ENCODE measurements around the gene SIGLEC1. TPM values are rescaled to one million over a fixed set of nuclear protein-coding genes. Genes with fewer than 3 reads are reported as not detected.

SIGLEC1 gene
- total and polyA plus RNA-seq, 2 donors (not counting 1 experiment from before 2014, with no cell fraction given): 0.06 to 0.15 TPM

DNA sequence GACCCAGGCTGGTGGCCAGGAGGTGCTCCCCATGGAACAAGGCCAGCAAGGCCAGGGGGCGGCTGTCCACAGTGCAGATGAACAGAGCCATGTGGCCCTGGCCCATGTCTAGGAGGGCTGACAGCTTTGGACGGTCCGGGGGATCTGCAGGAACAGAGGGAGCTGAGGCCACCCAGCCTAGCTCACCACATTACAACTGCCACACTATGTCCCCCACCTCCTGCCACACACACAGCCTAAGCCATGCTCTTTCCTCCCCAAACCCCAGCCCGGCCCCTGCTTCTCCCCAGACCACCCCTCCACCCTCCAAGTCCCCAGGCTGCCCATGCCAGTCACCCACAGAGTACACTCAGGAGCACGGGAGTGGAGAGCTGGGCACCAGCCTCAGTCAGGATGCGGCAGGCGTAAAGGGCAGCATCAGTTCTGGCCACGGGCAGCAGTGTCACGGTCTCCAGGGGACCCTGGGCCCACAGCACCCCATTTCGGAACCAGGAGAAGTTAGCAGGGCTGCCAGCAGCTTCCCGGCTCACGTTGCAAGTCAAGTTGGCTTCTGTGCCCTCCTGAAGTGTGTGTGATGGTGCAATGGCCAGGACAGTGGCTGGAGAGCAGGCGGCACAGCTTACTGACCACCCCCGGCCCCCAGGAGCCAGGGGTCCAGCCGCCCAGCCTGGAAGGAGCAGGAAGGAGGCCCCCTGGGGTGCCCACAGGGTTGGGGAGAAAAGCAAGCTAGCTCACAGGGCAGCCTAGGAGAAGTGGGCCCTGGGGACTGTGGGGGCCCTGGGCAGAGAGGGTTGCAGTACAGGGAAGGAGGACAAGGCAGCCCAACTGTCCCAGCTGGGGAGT, 15.4 kb downstream of the SIGLEC1 start:
- no peaks in the 10 kb centered on the region for H3K27me3 Mint-ChIP-seq
- no peaks in the 10 kb centered on the region for H4K20me1 ChIP-seq (ENCODE audit: control insufficient read depth, insufficient read depth, low read length, poor library complexity, severe bottlenecking)
- no peaks in the 10 kb centered on the region for H3K9me3 Mint-ChIP-seq (ENCODE audit: insufficient read depth)
- no peak for TF ChIP-seq EZH2 (IDR thresholded peaks at IDR 0.05; ENCODE audit: borderline replicate concordance, insufficient read depth, low read depth, low read length, poor library complexity, severe bottlenecking)
- TF ChIP-seq, protein P1, sequence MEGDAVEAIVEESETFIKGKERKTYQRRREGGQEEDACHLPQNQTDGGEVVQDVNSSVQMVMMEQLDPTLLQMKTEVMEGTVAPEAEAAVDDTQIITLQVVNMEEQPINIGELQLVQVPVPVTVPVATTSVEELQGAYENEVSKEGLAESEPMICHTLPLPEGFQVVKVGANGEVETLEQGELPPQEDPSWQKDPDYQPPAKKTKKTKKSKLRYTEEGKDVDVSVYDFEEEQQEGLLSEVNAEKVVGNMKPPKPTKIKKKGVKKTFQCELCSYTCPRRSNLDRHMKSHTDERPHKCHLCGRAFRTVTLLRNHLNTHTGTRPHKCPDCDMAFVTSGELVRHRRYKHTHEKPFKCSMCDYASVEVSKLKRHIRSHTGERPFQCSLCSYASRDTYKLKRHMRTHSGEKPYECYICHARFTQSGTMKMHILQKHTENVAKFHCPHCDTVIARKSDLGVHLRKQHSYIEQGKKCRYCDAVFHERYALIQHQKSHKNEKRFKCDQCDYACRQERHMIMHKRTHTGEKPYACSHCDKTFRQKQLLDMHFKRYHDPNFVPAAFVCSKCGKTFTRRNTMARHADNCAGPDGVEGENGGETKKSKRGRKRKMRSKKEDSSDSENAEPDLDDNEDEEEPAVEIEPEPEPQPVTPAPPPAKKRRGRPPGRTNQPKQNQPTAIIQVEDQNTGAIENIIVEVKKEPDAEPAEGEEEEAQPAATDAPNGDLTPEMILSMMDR (IDR thresholded peaks at IDR 0.05): no peak
- H3K4me3 Mint-ChIP-seq: no peak overlapping the region
- WGBS (ENCODE audit: insufficient coverage): 89% methylated on average over 14 of the region's 15 CpGs
- no peaks in the 10 kb centered on the region for H3K4me1 Mint-ChIP-seq
- H3K36me3 ChIP-seq (replicated peaks in 1 of 2; ENCODE audit: control extremely low read depth in 1 of 2, control insufficient read depth in 1 of 2, extremely low read depth in 1 of 2, insufficient read depth in 2 of 2, low read length in 1 of 2): no peaks in the 10 kb centered on the region
- no peaks in the 10 kb centered on the region for H3K79me2 ChIP-seq (ENCODE audit: control insufficient read depth, insufficient read depth, low read length)
- no peak overlapping the region for H2AFZ ChIP-seq (ENCODE audit: insufficient read depth, low read depth, low read length, poor library complexity, severe bottlenecking)
- H3K4me3 ChIP-seq (ENCODE audit: control extremely low read depth in 1 of 5, extremely low read depth in 1 of 5, insufficient read depth in 1 of 5, low read depth in 2 of 5, low read length in 4 of 5): no peak overlapping the region
- no peaks in the 10 kb centered on the region for H3K4me1 ChIP-seq (ENCODE audit: control insufficient read depth in 2 of 2, insufficient read depth in 2 of 2, low read length in 2 of 2)
- H3K27ac ChIP-seq (ENCODE audit: low read length in 2 of 2): no peak overlapping the region
- H3K9ac ChIP-seq (ENCODE audit: low read length): no peak overlapping the region
- ATAC-seq (ENCODE audit: low read depth) (no peak), DNase-seq (no peak)
- intact Hi-C loops (cut with micrococcal nuclease): no loop called here
- H3K27ac Mint-ChIP-seq: no peak overlapping the region
- ChIA-PET CTCF (interaction anchor here (0.5 to 2.0 kb wide), 2 partner anchors 14 to 133 kb away, joined by 4 to 6 read pairs; no protein-coding TSS in a partner anchor), POLR2A (no interaction called here)
- H3K9me3 ChIP-seq (ENCODE audit: control extremely low read depth in 1 of 3, control insufficient read depth in 2 of 3, insufficient read depth in 1 of 3, low read length in 2 of 3): peaks cover 0 to 12% (median 0%) of the 10 kb centered on the region in 3 donors
- H3K27me3 ChIP-seq (replicated peaks in 1 of 4; ENCODE audit: control extremely low read depth in 1 of 4, control insufficient read depth in 3 of 4, insufficient read depth in 4 of 4, low read length in 3 of 4): no peaks in the 10 kb centered on the region
- no peak overlapping the region for H3K4me2 ChIP-seq (replicated peaks; ENCODE audit: low read depth, low read length, poor library complexity, severe bottlenecking)

DNA sequence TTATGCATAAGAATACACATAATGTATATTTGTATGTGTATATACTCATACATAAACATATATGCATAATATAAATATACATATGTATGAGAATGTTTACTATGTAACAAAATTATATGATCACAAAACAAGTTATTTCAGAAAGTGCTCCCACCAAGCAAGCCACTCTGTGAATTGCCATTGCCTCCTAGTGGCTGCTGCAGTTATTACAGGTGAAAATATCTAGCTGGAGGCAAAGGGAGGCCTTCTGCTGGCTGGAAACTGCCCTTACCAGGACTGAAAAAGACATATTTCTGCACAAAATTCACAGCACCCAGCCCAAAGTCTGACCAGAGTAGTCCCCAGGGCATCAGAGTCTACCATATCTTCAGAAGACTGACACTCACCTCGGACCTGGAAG, 16.2 kb downstream of the SIGLEC1 start:
- CTCF ChIA-PET: no interaction called here
- ATAC-seq (ENCODE audit: low read depth): no peak
- Histone ChIP-seq H3K9ac (ENCODE audit: low read length) (no peak overlapping the region), H2AFZ (ENCODE audit: insufficient read depth, low read depth, low read length, poor library complexity, severe bottlenecking) (no peak overlapping the region), H3K27ac (ENCODE audit: low read length in 2 of 2) (no peak overlapping the region), H3K79me2 (ENCODE audit: control insufficient read depth, insufficient read depth, low read length) (no peaks in the 10 kb centered on the region), H3K4me3 (ENCODE audit: control extremely low read depth in 1 of 5, extremely low read depth in 1 of 5, insufficient read depth in 1 of 5, low read depth in 2 of 5, low read length in 4 of 5) (no peak overlapping the region), H3K27me3 (replicated peaks in 1 of 4; ENCODE audit: control extremely low read depth in 1 of 4, control insufficient read depth in 3 of 4, insufficient read depth in 4 of 4, low read length in 3 of 4) (no peaks in the 10 kb centered on the region), H3K36me3 (replicated peaks in 1 of 2; ENCODE audit: control extremely low read depth in 1 of 2, control insufficient read depth in 1 of 2, extremely low read depth in 1 of 2, insufficient read depth in 2 of 2, low read length in 1 of 2) (no peaks in the 10 kb centered on the region), H3K9me3 (ENCODE audit: control extremely low read depth in 1 of 3, control insufficient read depth in 2 of 3, insufficient read depth in 1 of 3, low read length in 2 of 3) (peaks cover 0 to 12% (median 0%) of the 10 kb centered on the region in 3 donors), H3K4me1 (ENCODE audit: control insufficient read depth in 2 of 2, insufficient read depth in 2 of 2, low read length in 2 of 2) (no peaks in the 10 kb centered on the region), H4K20me1 (ENCODE audit: control insufficient read depth, insufficient read depth, low read length, poor library complexity, severe bottlenecking) (no peaks in the 10 kb centered on the region), H3K4me2 (replicated peaks; ENCODE audit: low read depth, low read length, poor library complexity, severe bottlenecking) (no peak overlapping the region)
- Mint-ChIP-seq H3K27me3 (no peaks in the 10 kb centered on the region), H3K4me1 (no peaks in the 10 kb centered on the region), H3K4me3 (no peak overlapping the region), H3K9me3 (ENCODE audit: insufficient read depth) (no peaks in the 10 kb centered on the region), H3K27ac (no peak overlapping the region)
- TF ChIP-seq EZH2 (IDR thresholded peaks at IDR 0.05; ENCODE audit: borderline replicate concordance, insufficient read depth, low read depth, low read length, poor library complexity, severe bottlenecking): no peak
- TF ChIP-seq, protein P1 (IDR thresholded peaks at IDR 0.05): no peak
- POLR2A ChIA-PET: no interaction called here
- WGBS (ENCODE audit: insufficient coverage): 63% methylated on average over 1 of the region's 1 CpG
- intact Hi-C loops (cut with micrococcal nuclease): no loop called here
- DNase-seq: no peak

Data from B cell (primary cell).